MM.1S (cell line): ENCODE data around the gene BCAT1.

ENCODE experiments used
- DNase-seq: peaks from one replicate; pipeline ENCODE4 v3.0.0-alpha.2; 2015
- H2AFZ ChIP-seq: fragments of 300-600 bp; sonication (generic); 2 replicates; pipeline ENCODE4 v1.6.0; 2016; ENCODE audit warnings: antibody characterized with exemption, low read length
- H3F3A ChIP-seq: fragments of 300-600 bp; sonication (generic); 2 replicates; pipeline ENCODE4 v1.6.1; 2016; ENCODE audit warnings: mild to moderate bottlenecking, antibody characterized with exemption, low read length, moderate library complexity, mixed read lengths; ENCODE audit not compliant: insufficient read depth
- H3K27ac ChIP-seq: fragments of 300-600 bp; sonication (generic); 2 replicates; pipeline ENCODE4 v1.5.1; 2016; ENCODE audit warnings: mild to moderate bottlenecking, low read length
- H3K27me3 ChIP-seq: fragments of 300-600 bp; sonication (generic); replicated peaks from 2 replicates; pipeline ENCODE4 v1.6.0; 2016; ENCODE audit warnings: low read length; ENCODE audit not compliant: insufficient read depth
- H3K36me3 ChIP-seq: fragments of 300-600 bp; sonication (generic); replicated peaks from 2 replicates; pipeline ENCODE4 v1.6.1; 2016; ENCODE audit warnings: mild to moderate bottlenecking, low read length, mixed read lengths; ENCODE audit not compliant: insufficient read depth
- H3K4me1 ChIP-seq: fragments of 300-600 bp; sonication (generic); 2 replicates; pipeline ENCODE4 v1.6.1; 2016; ENCODE audit warnings: low read length, mixed read lengths
- H3K4me2 ChIP-seq: fragments of 300-600 bp; sonication (generic); 2 replicates; pipeline ENCODE4 v1.6.0; 2016; ENCODE audit warnings: low read depth, low read length
- H3K4me3 ChIP-seq: fragments of 300-600 bp; sonication (generic); 2 replicates; pipeline ENCODE4 v1.5.1; 2016; ENCODE audit warnings: low read length, mixed read lengths
- H3K79me2 ChIP-seq: fragments of 300-600 bp; sonication (generic); 2 replicates; pipeline ENCODE4 v1.6.1; 2016; ENCODE audit warnings: mixed run types, low read length, mixed read lengths
- H3K9ac ChIP-seq: fragments of 300-600 bp; sonication (generic); 2 replicates; pipeline ENCODE4 v1.6.1; 2016; ENCODE audit warnings: low read length, mixed read lengths
- H3K9me2 ChIP-seq: fragments of 300-600 bp; sonication (generic); replicated peaks from 2 replicates; pipeline ENCODE4 v1.6.1; 2016; ENCODE audit warnings: mild to moderate bottlenecking, low read length, mixed read lengths; ENCODE audit not compliant: insufficient read depth
- H3K9me3 ChIP-seq: fragments of 300-600 bp; sonication (generic); replicated peaks from 2 replicates; pipeline ENCODE4 v1.6.1; 2016; ENCODE audit warnings: mild to moderate bottlenecking, low read length, mixed read lengths; ENCODE audit not compliant: insufficient read depth
- H4K20me1 ChIP-seq: fragments of 300-600 bp; sonication (generic); 2 replicates; pipeline ENCODE4 v1.6.1; 2016; ENCODE audit warnings: mild to moderate bottlenecking, low read length, moderate library complexity, mixed read lengths; ENCODE audit not compliant: insufficient read depth
- CTCF ChIP-seq: fragments of 300-600 bp; sonication (generic); IDR thresholded peaks from 2 replicates; pipeline ENCODE4 v1.5.1; 2016; ENCODE audit warnings: antibody characterized with exemption, low read length, mixed read lengths
- EZH2 ChIP-seq: fragments of 300-600 bp; sonication (generic); optimal IDR thresholded peaks from 2 replicates; pipeline ENCODE3; 2017; ENCODE audit warnings: low read depth, mild to moderate bottlenecking, antibody characterized with exemption, low read length, mixed read lengths
- EZH2phosphoT487 ChIP-seq: fragments of 300-600 bp; sonication (generic); IDR thresholded peaks from 2 replicates; pipeline ENCODE4 v1.6.1; 2018; ENCODE audit warnings: antibody characterized with exemption, low read length

The BCAT1 gene

GRCh38 chr12:24822121-24822899 lies 126.6 kb downstream of the BCAT1 start:
- no peaks in the 10 kb centered on the region for H3F3A ChIP-seq
- H3K4me1 ChIP-seq = no peaks in the 10 kb centered on the region
- no peak overlapping the region for H3K4me2 ChIP-seq
- no peaks in the 10 kb centered on the region for H4K20me1 ChIP-seq
- no peak overlapping the region for H3K4me3 ChIP-seq
- no peaks in the 10 kb centered on the region for H3K27me3 ChIP-seq
- no peaks in the 10 kb centered on the region for H3K79me2 ChIP-seq
- no peak for TF ChIP-seq CTCF
- TF ChIP-seq EZH2phosphoT487 = no peak
- no peak for TF ChIP-seq EZH2
- no peaks in the 10 kb centered on the region for H3K36me3 ChIP-seq
- H2AFZ ChIP-seq = no peak overlapping the region
- H3K9ac ChIP-seq = no peak overlapping the region
- DNase-seq = no peak
- H3K9me2 ChIP-seq = no peaks in the 10 kb centered on the region
- H3K9me3 ChIP-seq = no peaks in the 10 kb centered on the region
- no peak overlapping the region for H3K27ac ChIP-seq

GRCh38 chr12:24821691-24822090 lies 127.2 kb downstream of the BCAT1 start:
- no peak overlapping the region for H3K4me3 ChIP-seq
- no peak overlapping the region for H3K27ac ChIP-seq
- H2AFZ ChIP-seq = no peak overlapping the region
- H3K79me2 ChIP-seq = no peaks in the 10 kb centered on the region
- no peak for DNase-seq
- no peaks in the 10 kb centered on the region for H3K9me3 ChIP-seq
- H3K4me2 ChIP-seq = no peak overlapping the region
- H3K4me1 ChIP-seq = no peaks in the 10 kb centered on the region
- H3K9me2 ChIP-seq = no peaks in the 10 kb centered on the region
- no peaks in the 10 kb centered on the region for H3K27me3 ChIP-seq
- H4K20me1 ChIP-seq = no peaks in the 10 kb centered on the region
- no peaks in the 10 kb centered on the region for H3K36me3 ChIP-seq
- H3F3A ChIP-seq = no peaks in the 10 kb centered on the region
- TF ChIP-seq CTCF (no peak), EZH2phosphoT487 (no peak), EZH2 (no peak)
- H3K9ac ChIP-seq = no peak overlapping the region

GRCh38 chr12:24820872-24821271 lies 128.0 kb downstream of the BCAT1 start:
- H3K36me3 ChIP-seq = no peaks in the 10 kb centered on the region
- no peak overlapping the region for H3K27ac ChIP-seq
- H3K27me3 ChIP-seq = no peaks in the 10 kb centered on the region
- H3K4me3 ChIP-seq = no peak overlapping the region
- H3K4me1 ChIP-seq = no peaks in the 10 kb centered on the region
- TF ChIP-seq CTCF = no peak
- TF ChIP-seq EZH2 = no peak
- H3K4me2 ChIP-seq = no peak overlapping the region
- H2AFZ ChIP-seq = no peak overlapping the region
- H3K9me2 ChIP-seq = no peaks in the 10 kb centered on the region
- H3F3A ChIP-seq = no peaks in the 10 kb centered on the region
- DNase-seq = no peak
- no peaks in the 10 kb centered on the region for H3K79me2 ChIP-seq
- H3K9ac ChIP-seq = no peak overlapping the region
- H3K9me3 ChIP-seq = no peaks in the 10 kb centered on the region
- no peaks in the 10 kb centered on the region for H4K20me1 ChIP-seq
